ENCODE measurements around the gene PCCA.
"Not testable (repeated sequence)": the region's sequence is repeated elsewhere in the genome, so short reads cannot be mapped to it uniquely, and the experiment has no call there.

The PCCA gene

GRCh38 chr13:100349594-100349993 is 260.7 kb downstream of the PCCA start:
- no peak overlapping the region for H3K4me3 ChIP-seq (ENCODE audit: low read depth, low read length)

- H3K4me3 ChIP-seq (ENCODE audit: low read depth, low read length) = no peak overlapping the region
Measured at GRCh38 chr13:100350601-100351000, 261.7 kb downstream of the PCCA start.

- no peak overlapping the region for H3K4me3 ChIP-seq (ENCODE audit: low read depth, low read length)
Measured at GRCh38 chr13:100356426-100356825, 267.5 kb downstream of the PCCA start.

DNA sequence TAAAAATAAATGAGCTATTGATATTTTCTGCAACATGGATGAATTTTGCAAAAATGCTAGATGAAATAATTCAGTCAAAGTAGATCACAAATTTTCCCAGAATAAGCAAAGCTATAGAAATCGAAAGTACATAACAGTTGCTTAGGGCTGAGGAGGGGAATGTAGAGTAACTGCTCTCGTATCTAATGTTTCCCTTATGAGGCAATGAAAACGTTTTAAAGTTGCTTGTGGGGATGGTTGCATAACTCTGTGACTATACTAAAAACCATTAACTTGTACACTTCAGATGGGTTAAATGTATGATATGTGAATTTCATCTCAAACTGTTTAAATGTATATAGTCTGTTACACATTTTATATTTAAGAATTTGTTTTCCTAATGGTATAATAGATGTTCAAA is 268.0 kb downstream of the PCCA start:
- no peak overlapping the region for H3K4me3 ChIP-seq (ENCODE audit: low read depth, low read length)

DNA sequence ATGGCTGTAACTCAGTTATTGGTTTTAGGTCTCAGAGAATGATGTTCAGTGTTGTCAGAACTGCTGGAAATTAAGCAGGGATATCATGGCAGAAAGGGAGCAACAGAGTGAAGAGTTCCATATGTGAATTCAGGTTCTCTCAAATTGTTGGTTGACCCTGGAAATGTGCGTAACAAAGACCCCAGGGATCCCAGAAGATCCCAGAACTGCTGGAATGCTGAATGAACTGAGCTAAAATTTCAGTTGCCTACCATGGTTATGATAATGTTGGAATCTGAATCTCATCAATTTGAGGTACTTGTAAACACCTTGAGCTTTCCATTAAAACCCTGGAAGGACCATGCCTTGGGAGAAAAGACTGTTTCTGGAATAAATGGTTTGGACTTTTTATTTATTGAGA is 268.9 kb downstream of the PCCA start:
- no peak overlapping the region for H3K4me3 ChIP-seq (ENCODE audit: low read depth, low read length)

- no peak overlapping the region for H3K4me3 ChIP-seq (ENCODE audit: low read depth, low read length)
Measured at GRCh38 chr13:100361504-100361903, 272.6 kb downstream of the PCCA start.

- H3K4me3 ChIP-seq (ENCODE audit: low read depth, low read length) = no peak overlapping the region
Measured at GRCh38 chr13:100362371-100362770, 273.5 kb downstream of the PCCA start.

DNA sequence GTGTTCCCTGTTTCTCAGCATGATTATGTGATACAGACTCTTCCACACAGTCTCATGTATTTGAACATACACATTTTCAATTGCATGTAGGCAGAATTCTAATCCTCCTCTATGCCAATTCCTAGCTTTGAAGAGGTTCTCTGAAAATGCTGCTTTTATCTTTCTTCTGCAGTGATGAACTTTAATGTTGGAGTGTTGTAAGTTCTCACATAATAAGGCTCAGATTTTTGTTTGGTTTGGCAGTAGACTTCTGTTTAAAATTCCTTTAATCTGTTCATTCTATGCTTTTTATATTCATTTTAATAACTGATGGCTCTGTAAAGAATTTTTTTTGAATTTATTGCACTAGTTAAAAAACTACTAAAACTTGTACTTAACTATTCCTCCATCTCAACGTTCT is 273.9 kb downstream of the PCCA start:
- H3K4me3 ChIP-seq (ENCODE audit: low read depth, low read length) = no peak overlapping the region

DNA sequence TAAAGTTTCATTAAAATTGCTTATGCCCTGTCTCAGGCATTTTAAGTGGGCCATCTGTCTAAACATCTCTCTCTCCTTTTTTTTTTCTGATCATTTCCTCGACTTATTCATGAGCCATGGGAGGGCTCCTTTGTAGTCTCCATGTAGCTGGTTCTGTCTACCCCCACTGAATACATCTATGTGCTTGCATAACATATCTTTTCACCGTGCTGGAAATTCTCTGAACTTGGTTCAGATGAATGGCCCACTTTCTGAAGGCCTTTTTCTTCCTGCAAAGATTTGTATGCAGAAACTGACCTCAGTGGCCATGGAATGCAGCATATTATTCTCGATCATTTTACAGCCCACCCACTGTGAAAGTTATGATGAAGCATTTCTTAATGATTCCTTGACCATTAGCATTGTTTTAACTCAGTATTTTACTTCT is 274.4 kb downstream of the PCCA start:
- H3K4me3 ChIP-seq (ENCODE audit: low read depth, low read length) = no peak overlapping the region

- no peak overlapping the region for H3K4me3 ChIP-seq (ENCODE audit: low read depth, low read length)
Measured at GRCh38 chr13:100363874-100364273, 275.0 kb downstream of the PCCA start.

DNA sequence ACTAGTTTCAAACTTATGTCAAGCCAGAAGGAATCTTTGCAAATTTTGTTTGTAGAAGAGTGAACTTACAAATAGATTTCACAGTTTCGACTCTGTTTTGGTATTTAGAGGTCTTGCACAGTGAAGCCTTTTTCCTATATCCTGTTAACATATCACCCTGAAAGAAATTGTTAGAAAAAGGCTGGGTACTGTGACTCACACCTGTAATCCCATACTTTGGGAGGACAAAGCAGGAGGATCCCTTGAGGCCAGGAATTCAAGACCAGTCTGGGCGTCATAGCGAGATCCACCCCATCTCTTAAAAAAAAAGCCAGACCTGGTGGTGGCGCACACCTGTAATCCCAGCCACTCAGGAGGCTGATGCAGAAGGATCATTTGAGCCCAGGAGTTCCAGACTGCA is 275.7 kb downstream of the PCCA start:
- no peak overlapping the region for H3K4me3 ChIP-seq (ENCODE audit: low read depth, low read length)

- no peak overlapping the region for H3K4me3 ChIP-seq (ENCODE audit: low read depth, low read length)
Measured at GRCh38 chr13:100365680-100366079, 276.8 kb downstream of the PCCA start.

- H3K4me3 ChIP-seq (ENCODE audit: low read depth, low read length) = no peak overlapping the region
Measured at GRCh38 chr13:100378533-100378932, 289.6 kb downstream of the PCCA start.

GRCh38 chr13:100381595-100382224 is 292.8 kb downstream of the PCCA start:
- no peak overlapping the region for H3K4me3 ChIP-seq (ENCODE audit: low read depth, low read length)

DNA sequence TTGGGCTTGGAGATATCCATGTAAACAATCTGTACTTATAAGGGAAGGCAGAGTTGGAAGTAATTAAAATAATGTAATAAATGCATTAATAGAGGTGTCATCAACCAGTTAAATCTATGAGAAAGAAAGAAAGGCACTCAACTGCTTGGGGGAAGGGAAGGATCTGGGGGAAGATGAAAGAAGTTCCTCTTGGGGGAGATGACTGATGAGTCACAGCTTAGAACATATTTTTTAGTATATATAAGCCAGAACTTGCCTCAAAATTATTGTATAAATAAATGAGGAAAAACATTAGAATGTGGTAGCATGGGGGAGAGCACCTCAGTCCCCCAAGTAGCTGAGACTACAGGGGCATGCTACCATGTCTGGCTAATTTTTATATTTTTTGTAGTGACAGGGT is 293.9 kb downstream of the PCCA start:
- H3K4me3 ChIP-seq (ENCODE audit: low read depth, low read length) = no peak overlapping the region

GRCh38 chr13:100387416-100387815 is 298.5 kb downstream of the PCCA start:
- no peak overlapping the region for H3K4me3 ChIP-seq (ENCODE audit: low read depth, low read length)

- H3K4me3 ChIP-seq (ENCODE audit: low read depth, low read length) = not testable (repeated sequence)
Measured at GRCh38 chr13:100388150-100388549, 299.3 kb downstream of the PCCA start.

DNA sequence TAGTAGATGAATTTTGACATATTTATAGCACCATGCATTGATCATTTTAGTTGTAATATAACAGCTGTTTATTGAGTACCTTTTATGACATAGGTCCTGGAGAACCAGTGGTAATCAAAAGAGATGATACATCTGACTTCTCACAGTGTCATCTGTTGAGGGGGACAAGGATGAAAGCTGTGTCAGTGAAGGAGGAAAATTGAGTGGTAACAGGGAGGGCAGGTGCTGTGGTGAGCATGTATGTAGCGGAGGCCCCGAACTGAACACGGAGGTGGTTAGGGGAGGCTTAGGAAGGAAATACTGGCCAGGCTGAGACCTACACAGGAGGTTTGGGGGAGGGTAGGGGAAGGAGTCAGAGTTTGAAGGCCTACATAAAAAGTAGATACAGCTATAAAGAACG is 300.0 kb downstream of the PCCA start:
- no peak overlapping the region for H3K4me3 ChIP-seq (ENCODE audit: low read depth, low read length)

DNA sequence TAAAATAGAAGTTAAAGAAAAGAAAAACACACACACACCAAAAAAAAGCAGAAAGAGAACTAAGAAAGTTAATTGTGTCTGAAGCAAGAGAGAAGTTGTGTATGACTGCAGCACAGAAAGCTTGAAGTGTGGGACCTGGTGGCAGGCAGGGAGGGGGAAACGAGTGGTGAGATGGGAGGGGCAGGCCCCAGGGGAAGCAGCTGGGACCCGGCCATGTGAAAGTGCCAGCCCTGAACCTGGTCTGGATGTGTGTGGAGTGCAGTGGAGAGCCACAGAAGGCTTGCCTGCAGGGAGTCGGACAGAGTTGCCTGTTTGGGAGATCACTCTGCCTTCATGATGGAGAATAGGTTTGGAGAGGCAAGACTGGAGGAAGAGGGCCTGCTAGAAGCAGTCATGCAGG is 300.7 kb downstream of the PCCA start:
- no peak overlapping the region for H3K4me3 ChIP-seq (ENCODE audit: low read depth, low read length)

- H3K4me3 ChIP-seq (ENCODE audit: low read depth, low read length) = no peak overlapping the region
Measured at GRCh38 chr13:100392709-100393630, 304.1 kb downstream of the PCCA start.

DNA sequence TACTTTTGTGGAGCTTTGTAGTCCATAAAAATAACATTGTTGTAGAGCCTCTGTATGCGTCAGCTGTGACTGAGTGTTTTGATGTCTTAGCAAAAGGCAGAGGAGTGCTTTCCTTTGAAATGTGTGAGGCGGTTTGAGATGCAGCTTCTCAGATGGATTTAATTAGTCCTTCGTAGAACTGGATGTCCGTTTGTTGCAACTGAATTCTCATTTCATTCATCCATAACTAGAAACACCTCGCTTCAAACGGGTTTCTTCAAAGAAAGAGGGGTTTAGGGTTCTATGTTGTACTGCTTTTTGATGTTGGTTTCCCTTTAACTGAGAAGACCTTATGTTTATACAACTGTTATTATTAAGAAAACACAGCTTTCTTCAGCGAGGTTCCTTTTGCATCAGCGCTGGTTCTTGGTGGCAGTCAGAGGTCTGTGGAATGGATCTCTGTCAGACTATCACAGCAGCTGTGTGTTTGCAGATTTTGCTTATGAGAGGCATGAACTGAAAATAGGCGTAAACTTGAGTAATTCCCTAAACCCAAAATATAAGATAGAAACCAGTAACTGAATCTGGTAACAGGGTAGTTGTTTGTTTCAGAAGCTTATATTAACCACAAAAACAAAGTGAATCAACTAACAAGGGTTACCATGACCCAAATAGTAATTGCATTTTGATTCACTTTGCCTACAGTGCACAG is 305.3 kb downstream of the PCCA start:
- H3K4me3 ChIP-seq (ENCODE audit: low read depth, low read length) = no peak overlapping the region

All from iPS-11a (cell line).